ENCODE data around the gene CLNK.

CLNK gene, protein sequence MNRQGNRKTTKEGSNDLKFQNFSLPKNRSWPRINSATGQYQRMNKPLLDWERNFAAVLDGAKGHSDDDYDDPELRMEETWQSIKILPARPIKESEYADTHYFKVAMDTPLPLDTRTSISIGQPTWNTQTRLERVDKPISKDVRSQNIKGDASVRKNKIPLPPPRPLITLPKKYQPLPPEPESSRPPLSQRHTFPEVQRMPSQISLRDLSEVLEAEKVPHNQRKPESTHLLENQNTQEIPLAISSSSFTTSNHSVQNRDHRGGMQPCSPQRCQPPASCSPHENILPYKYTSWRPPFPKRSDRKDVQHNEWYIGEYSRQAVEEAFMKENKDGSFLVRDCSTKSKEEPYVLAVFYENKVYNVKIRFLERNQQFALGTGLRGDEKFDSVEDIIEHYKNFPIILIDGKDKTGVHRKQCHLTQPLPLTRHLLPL

DNA sequence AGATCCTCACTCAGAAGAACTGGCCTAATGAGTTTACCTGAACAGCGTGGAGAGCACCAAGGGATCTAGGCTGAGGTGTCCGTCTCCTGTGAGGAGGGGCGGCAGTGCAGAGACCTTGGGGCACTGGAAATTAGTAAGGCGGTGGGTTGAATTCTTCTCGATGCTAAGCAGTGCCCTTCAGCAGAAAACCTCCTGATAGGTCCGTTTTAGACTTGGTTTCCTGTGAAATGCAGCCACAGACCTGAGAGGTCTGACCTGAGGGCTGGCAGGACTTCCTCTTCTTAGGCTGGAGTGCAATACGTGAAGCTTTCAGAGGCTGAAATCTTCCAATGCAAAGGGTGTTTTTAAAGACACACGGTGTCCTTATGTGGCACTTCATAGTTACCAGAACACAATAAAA lies at the start of gene CLNK:
Gene CLNK (minus strand): TSS at position 138 of the 400 bp plus-strand sequence. CDS start 16,899 bp downstream, outside the sequence.
- no peak for DNase-seq (ENCODE audit: low read depth)

DNA sequence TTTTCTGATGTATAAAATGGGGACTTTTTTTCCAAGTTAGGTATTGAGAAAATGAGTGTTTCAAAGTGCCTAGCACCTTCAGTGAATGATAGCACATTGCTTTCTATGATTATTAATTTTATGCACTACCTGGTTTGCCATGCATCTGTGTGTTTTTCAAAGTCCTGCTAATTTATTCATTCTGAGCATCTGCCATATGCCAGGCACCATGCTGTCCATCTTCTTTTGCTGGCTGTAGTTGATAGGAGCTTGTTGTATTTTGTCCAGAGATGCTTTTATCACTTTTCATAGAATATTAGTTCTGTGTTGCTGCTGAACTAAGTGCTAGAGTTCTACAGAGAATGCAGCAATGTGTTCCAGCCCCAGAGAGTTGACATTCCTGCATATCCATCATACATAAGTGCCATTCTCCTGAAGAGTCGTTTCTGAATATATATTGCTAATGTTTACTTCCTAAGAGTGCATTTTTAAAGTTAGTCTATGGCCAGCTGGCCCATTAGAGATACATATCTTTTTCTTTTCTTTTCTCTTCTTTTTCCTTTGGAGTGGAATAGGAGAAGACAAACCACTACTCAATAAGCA lies 49.0 kb upstream of the CLNK start:
- DNase-seq (ENCODE audit: low read depth) = no peak

DNA sequence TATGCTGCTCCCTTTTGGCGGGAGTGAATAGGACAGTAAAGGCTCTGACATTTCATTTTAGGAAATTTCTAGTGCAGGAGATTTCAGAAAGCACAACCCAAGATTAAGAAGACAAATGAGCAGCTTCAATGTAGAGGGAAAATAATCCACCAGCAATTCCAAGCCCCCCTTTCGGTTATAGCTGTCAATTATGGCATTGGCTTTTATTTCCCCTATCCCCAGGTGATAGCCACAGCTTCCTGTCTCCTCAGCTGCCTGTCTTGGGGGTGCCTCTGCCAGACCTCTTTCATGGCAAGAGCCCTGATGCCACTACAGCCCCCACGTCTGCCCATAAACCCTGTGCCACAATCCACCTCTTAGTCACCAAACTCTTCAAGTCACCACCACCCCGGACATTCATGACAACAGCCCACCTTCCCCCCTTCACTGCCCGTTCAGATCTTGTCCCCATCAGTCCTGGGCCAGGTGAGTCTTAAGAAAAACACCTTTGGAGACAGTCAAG lies 48.4 kb upstream of the CLNK start:
- DNase-seq (ENCODE audit: low read depth) = no peak

DNA sequence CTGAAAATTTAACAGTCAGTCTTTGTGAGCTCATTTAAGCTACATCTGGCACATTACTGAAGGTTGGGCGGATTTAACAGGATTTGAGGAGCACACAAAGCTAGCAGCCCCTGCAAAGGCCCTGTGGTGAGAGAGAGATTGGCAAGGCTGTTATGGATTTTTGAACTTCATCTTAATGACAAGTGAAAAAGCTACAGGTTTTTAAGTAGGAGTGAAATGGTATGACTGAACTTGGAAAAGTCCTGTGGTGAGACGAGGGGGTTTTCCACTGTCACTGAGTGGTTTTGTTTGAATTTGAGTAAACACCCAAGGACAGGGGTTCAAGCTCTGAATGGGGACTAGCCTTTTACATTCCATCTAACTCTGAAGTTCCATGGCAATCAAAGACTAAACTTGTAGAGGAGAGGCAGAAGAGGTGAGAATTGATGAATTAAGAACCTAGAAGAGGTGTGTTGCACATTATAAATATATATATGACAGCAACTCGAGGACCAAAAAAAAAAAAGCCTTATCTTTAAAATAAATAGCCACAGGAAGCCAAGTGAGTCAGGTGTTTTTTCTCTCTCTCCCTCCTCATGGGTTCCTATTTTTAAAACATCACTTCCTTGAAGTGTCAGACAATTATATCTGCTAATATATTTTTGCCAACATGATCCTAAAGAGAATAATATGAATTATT lies 47.8 kb upstream of the CLNK start:
- DNase-seq (ENCODE audit: low read depth) = no peak

DNA sequence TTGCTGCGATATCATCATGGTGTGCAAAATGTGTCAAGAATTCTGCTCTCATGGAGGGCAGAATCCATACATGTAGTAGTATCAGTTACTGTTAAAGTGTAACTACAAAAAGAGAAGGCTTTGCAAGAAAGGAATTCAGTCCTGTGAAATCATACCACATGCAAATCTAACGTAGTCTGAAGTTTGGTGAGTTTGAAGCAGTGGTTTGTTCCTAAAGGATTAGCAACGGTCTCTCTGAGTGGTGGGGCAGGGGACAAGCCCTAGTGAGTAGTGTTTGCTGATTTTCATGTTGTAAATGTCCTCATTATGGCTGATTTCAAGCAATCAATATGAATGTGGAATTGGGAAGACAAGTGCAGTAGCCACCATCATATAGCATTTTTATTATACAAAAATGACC lies 47.1 kb upstream of the CLNK start:
- no peak for DNase-seq (ENCODE audit: low read depth)

DNA sequence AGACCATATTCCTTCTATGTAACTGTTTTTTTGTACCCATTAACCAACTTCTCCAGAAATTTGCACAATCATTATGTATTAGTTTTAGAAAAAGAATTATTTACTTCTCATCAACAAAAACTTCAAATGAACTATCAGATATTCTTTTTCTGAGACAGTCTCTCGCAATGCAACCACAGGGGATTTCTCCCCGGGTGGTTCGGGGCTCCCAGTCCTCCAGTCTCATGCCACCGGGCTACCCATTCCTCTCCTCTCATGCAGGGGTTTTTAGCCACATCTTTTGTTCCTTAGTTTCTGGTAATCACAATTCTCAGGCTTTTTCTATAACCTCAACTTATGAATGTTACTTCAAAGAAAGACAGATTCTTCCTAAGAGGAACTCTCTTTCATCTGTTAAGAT lies 46.6 kb upstream of the CLNK start:
- no peak for DNase-seq (ENCODE audit: low read depth)

DNA sequence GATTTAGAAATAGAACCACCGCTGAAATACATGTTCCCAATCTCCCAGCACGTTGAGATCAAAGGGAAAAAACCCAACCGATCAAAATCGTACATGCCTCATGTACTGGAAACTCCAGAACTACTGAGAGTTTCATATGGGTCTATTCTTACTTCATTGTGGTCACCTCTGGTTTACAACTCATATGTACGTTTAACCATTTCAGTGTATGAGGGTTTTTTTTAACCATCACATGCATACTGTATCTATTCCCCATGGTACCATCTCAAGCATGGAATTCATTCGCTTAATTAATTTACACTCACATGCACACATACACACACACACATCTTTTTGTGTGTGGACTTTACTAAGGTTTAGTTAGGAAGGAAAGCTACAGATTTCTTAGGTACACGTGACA lies 46.0 kb upstream of the CLNK start:
- DNase-seq (ENCODE audit: low read depth) = no peak

DNA sequence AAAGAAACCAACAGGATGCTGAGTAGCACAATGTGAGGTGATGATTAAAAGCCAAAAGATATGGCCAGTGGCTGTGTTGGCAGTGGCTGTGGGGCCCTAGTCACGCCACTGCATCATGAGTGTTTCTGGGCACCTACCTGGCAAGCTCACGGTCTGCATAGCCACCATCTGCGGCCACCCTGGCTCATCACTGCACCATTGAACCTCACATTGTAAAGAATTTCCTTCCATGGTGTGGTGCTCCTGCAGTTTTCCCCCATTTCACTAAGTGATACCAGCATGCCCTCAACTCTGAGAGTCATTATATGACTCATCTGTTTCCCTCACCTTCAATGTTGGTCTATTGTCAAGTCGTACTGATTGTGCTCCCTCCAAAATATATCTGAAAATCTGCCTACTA lies 45.5 kb upstream of the CLNK start:
- no peak for DNase-seq (ENCODE audit: low read depth)

DNA sequence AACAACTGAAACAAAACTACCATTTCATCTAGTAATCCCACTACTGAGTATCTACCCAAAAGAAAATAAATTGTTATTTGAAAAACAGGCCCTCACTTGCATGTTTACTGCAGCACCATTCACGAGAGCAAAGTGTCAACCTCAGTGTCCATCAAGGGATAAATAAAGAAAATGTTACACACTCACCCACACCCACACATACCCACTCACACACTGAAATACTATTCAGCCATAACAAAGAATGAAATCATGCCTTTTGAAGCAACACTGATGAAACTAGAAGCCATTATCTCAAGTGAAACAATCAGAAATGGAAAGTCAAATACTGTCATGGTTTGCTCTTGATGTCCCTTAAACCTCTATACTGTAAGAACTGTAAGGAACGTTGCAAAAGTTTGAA lies 44.8 kb upstream of the CLNK start:
- no peak for DNase-seq (ENCODE audit: low read depth)

DNA sequence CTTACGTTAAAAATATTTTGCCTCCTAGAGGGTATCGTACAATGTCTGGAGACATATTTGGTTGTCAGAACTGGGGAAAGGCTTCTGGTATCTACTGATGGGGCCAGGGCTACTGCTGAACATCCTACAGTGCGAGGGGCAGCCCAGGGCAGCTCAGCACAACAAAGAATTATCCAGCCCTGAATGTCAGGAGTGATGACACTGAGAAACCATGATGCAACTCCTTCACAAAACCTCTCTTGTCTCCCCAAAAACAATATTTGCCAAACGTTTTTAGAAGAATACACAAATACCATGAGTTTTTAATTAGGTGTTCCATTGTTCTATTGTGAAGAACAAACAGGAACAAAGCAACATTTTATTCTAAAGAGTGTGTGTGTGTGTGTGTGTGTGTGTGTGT lies 43.4 kb upstream of the CLNK start:
- DNase-seq (ENCODE audit: low read depth) = no peak

DNA sequence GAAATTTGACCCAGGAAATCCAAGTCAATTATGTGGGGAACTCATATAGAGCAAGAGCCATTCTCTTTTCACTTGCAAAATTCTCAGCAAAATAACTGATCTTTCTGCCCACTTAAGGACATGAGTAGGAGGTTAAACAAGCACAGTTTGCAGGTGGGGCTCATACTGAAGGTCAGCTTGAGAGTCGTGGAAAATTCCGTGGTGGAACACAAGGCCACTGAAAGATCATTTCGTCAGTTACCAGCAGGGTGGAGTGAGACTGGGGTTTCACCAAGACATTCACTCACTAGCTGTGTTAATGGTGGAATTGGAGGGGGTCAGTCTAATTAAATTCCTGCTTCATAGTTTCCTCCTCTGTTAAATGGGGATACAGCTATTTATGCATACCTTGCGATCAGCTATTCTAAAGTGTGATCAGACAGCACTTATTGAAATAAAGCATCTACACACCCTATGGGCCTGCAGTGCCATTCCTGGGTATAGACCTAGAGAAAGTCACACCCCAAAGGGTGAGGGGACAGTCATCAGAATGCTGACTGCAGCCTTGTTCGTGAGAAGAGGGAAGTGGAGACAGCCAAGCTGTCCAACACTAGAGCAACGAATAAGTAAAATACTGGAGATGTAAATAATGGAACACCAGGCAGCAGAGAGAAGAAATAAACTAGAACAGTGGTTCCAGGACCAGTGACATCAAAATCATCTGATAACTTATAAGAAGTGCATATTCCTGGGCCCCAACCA lies 42.7 kb upstream of the CLNK start:
- no peak for DNase-seq (ENCODE audit: low read depth)

DNA sequence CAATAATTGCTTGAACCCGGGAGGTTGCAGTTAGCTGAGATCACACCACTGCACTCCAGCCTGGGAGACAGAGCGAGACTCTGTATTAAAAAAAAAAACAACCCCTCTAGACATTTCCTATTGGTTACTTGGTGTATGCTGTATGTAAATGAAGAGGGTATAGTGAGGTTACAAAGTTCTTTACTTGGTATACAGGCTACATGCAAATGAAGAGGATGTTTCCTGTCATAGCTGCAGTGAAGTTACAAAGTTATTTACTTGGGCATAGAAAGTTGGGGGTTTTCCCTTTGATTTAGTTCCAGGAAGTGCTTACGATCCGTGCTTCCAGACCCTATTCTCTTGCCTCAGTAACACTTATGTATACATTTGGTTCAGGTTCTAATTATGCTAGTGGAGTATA lies 38.4 kb upstream of the CLNK start:
- no peak for DNase-seq (ENCODE audit: low read depth)

DNA sequence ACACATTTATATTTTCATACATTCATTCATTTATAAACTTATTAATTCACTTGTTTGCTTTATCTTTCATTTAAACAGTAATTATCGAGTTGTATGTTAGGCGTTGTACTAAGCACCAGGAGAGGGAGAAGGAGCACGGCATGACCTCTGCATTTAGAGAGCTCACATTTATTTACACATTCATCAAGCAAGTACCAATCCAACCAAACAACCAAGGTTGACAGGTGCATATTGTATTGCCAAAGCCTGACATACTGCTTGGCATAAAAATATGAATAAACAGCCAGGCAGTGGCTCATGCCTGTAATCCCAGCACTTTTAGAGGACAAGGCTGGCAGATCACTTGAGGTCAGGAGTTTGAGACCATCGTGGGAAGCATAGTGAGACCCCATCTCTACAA lies 37.0 kb upstream of the CLNK start:
- DNase-seq (ENCODE audit: low read depth) = no peak

DNA sequence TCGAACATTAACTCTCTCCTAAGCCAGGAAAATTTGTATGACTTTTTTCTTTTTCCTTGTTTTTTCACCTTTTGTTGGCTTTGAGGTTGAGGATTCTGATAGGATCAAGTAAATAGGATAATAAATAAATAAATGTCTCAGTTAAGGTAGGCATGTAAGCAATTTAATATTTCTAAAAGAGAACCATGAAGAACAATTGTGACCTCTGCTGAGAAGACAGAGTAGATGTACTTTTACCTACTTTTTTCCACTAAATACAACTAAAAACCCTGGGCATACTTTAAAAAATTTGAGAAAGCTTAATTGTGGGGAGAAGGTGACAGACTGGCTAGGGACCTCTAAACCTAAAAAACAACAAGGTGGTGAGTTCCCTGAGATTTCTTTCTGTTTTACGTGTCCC lies 31.6 kb upstream of the CLNK start:
- no peak for DNase-seq (ENCODE audit: low read depth)

DNA sequence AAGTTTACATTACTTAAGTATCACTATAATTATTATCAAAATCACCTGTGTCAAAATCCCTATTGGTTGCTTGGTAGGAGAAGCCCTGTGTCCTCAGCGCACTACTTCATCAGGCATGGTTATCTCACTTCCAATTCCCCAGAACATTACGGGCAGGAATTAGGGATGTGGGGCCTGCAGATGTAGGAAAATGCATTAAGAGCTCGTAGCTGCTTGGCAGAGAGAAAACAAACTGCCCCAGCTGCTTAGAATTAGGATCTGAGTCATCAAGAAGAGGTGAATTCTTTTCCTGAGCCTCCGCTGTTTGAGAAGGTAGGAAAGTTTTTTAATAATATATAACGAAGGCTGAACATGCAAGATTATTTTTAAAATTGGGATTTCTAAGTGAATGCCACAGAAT lies 31.1 kb upstream of the CLNK start:
- no peak for DNase-seq (ENCODE audit: low read depth)

DNA sequence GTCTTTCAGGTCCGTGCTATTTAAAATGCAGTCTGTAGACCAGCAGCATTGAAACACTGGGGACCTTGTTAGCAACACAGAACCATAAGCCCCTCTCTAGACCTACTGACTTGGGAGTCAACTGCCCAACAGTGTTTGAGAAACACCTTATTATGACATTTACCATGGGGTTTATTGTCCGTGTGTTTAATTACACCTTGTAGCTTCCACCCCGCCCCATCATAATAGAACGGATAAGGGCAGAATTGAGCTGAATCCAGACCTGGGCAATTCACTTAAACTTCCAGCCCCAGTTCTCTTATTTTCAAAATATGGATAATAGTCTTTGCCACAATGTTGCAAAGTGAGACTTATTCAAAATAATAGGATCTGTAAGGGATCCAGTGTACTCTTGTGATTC lies 30.6 kb upstream of the CLNK start:
- DNase-seq (ENCODE audit: low read depth) = no peak

DNA sequence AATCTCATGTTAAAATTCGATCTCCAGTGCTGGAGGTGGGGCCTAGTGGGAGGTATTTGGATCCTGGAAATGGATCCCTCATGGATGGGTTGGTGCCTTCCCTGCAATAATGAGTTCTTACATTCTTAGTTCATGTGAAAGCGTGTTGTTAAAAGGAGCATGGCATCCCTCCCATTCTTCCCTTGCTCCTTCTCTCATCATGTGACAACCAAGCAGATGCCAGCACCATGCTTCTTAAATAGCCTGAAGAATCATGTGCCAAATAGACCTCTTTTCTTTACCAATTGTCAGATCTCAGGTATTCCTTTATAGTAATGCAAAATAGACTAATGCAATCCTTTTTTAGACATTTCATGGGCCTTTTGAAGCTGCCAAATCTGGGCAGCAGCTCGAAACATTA lies 29.0 kb upstream of the CLNK start:
- no peak for DNase-seq (ENCODE audit: low read depth)

DNA sequence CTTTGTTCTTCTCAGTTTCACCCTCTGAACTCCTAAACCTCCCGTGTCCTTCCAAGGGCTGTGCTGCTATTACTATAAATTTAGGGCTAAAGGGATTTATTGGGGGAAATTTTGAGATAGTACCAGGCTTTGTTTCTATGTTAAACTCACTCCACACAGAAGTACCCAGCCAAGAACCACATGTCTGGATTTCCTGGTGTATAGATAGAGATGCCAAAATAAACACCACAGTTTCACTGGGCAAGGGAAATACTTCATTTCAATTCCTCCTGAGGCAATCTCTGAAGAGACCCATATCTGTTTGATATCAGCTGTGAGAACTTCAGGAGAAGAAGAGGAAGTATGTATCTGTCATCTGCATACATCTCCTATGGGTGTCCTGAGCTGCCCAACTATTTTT lies 21.7 kb upstream of the CLNK start:
- no peak for DNase-seq (ENCODE audit: low read depth)

DNA sequence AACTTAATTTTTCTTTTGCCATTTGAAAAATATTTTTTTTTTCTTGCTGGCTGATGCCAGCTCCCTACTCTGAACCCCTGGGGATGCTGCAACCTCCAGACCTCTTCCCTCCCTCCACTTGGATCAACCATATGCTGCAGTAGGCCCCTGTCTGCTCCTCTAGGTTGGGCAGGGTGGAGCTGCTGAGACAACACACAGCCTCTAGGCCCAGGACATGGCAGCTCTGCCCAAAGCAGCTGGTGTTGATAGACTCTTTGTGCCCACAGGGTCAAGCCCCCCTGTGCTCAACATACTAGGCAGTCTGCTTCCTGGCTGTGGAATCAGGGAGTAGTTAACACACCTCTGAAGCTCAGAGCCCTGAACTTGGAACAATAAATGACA lies 19.9 kb upstream of the CLNK start:
- no peak for DNase-seq (ENCODE audit: low read depth)

DNA sequence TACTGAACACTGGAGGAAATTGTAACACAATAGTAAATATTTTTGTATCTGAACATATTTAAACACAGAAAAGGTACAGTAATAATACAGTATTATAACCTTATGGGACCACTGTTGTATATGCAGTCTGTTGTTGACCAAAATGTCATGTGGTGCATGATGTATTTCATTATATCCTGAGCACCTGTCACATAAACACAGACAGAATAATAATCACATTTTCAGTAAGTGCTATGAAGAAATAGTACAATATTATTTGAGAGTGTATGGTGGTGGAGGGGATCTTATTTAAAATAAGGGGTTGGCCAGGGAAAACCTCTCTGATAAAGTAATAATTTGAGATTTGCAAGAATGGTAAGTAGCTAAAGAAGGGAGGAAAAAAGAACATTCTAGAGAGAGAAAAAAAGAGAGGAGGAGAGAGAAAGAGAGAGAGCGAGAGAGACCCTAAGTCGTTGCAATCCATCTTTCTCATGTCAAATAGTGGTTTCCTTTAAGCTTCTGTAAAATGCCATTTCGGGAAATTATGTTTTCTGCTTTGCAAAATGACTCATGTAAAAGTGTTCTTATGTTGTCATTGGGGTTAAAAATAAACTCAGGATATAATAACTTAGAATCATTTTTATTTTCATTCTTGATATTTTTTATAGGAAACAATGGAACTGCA lies 19.3 kb upstream of the CLNK start:
- DNase-seq (ENCODE audit: low read depth) = no peak

DNA sequence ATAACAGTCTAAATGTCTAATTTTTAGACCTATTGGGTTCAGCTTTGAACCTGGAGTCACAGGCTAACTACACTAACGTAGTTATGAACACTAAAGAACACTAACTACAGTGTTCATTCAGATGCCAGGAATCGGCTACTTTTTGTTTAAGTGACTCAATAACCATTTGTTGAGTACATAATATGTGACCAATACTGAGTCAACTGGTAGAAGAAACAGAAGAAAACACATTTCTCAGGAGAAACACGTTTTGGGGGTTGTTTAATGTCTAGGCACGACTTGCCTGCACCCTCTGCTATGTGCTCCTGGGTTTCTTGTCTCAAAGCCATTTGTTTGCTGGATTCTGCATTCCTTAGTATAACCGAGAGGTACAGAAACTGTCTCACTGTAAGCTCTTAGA lies 18.6 kb upstream of the CLNK start:
- DNase-seq (ENCODE audit: low read depth) = no peak

Data from stimulated activated CD8-positive, alpha-beta memory T cell treated with anti-CD3 and anti-CD28 coated beads, Interleukin-12 subunit alpha, Interleukin-12 subunit beta, amount 100 ng/mL, for 4 hours (primary cell).